Psoas muscle (tissue), 8 donors: Measurements from ENCODE around the gene CLMN. TPM values are rescaled to one million over a fixed set of nuclear protein-coding genes. Genes with fewer than 3 reads are reported as not detected.

Experiments
- ATAC-seq, 4 donors: fragments of 200-7000 bp; cut with Tn5 transposase; one replicate each; pipeline ENCODE4 v1.9.1; 2020; ENCODE audit warnings: moderate library complexity in 3 of 4, mild to moderate bottlenecking in 2 of 4
- DNase-seq, 2 donors: peaks; one replicate each; pipeline ENCODE4 v3.0.0-alpha.2; 2020
- H3K27ac ChIP-seq: fragments of 200-600 bp; one replicate; pipeline ENCODE4 v1.8.0; 2022
- H3K27me3 ChIP-seq, 3 donors: fragments of 200-600 bp in 1 of 3; one replicate each; pipeline versions ENCODE4 v1.6.1 to v1.8.0; 2013 to 2022; ENCODE audit warnings: low read length in 2 of 3, mild to moderate bottlenecking in 2 of 3, moderate library complexity in 1 of 3; ENCODE audit not compliant: insufficient read depth in 3 of 3
- H3K36me3 ChIP-seq, 2 donors: fragments of 200-600 bp in 1 of 2; one replicate each; pipeline versions ENCODE4 v1.6.1 to v1.8.0; 2013 to 2022; ENCODE audit warnings: low read depth in 1 of 2, mild to moderate bottlenecking in 1 of 2, moderate library complexity in 1 of 2; ENCODE audit not compliant: insufficient read depth in 1 of 2
- H3K4me1 ChIP-seq: fragments of 200-600 bp; one replicate; pipeline ENCODE4 v1.8.0; 2022
- H3K4me3 ChIP-seq: fragments of 200-600 bp; one replicate; pipeline ENCODE4 v1.8.0; 2022; ENCODE audit warnings: mild to moderate bottlenecking
- H3K9me3 ChIP-seq: fragments of 200-600 bp; one replicate; pipeline ENCODE4 v1.8.0; 2022
- WGBS, 3 donors: extraction: QIAGEN DNeasy Blood & Tissue Kit; methylation state at CpG; one replicate each; pipeline versions ENCODE4 v1.1.6 to v1.1.7; 2013; 5-methylcytosine and 5-hydroxymethylcytosine counted together
- intact Hi-C, 2 donors: fragments of 100-400 bp; cut with DNase I; formaldehyde crosslinking; loops; one replicate each; pipeline versions ENCODE4 v1.11.0 to v1.14.2; 2022
- polyA plus RNA-seq, 3 donors: library from polyadenylated mRNA; stranded (reverse); fragments of 200-250 nt; gene quantifications; one replicate each; pipeline ENCODE4 v1.2.3, GENCODE V29; 2013
- total RNA-seq, 4 donors: library from RNA; stranded (reverse); fragmentation: NEBNext Ultra II Directional in 2 of 4; extraction: Animal tissue kit (Norgen Biotek cat#: 25700) in 2 of 4; gene quantifications; one replicate each; pipeline versions ENCODE4 v1.2.1 to v1.2.4, GENCODE V29; 2021 to 2023
- TF ChIP-seq, protein P1 (sequence below): fragments of 200-600 bp; IDR thresholded peaks from one replicate; pipeline ENCODE4 v1.8.0; 2022; ENCODE audit warnings: antibody characterized with exemption
- donor health status: healthy with polysubstance abuse.
- donor health status: DM: no; HTN: no; CAD: no; lungs with moderate emphysema.
- donor health status: Bipolar disorder and iron deficiency.
- donor health status: healthy.
- donor health status: DM: yes; HTN: yes; CAD: no.
- donor health status: DM: no; HTN: no; CAD: no.
- donor health status: DM: no; HTN: no; CAD: no.
- donor health status: DM: yes; HTN: yes; CAD: no.

Gene CLMN
- total and polyA plus RNA-seq, 7 donors = 1.7 to 9.6 (median 3.9) TPM

- Histone ChIP-seq H3K27me3 (no peaks in the 10 kb centered on the region), H3K36me3 (no peaks in the 10 kb centered on the region), H3K9me3 (no peaks in the 10 kb centered on the region), H3K4me3 (no peak overlapping the region), H3K27ac (no peak overlapping the region), H3K4me1 (peaks cover 10% of the 10 kb centered on the region)
- TF ChIP-seq, protein P1, sequence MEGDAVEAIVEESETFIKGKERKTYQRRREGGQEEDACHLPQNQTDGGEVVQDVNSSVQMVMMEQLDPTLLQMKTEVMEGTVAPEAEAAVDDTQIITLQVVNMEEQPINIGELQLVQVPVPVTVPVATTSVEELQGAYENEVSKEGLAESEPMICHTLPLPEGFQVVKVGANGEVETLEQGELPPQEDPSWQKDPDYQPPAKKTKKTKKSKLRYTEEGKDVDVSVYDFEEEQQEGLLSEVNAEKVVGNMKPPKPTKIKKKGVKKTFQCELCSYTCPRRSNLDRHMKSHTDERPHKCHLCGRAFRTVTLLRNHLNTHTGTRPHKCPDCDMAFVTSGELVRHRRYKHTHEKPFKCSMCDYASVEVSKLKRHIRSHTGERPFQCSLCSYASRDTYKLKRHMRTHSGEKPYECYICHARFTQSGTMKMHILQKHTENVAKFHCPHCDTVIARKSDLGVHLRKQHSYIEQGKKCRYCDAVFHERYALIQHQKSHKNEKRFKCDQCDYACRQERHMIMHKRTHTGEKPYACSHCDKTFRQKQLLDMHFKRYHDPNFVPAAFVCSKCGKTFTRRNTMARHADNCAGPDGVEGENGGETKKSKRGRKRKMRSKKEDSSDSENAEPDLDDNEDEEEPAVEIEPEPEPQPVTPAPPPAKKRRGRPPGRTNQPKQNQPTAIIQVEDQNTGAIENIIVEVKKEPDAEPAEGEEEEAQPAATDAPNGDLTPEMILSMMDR = no peak
- intact Hi-C loops = loop anchor here in 1 of 2 donors (5.0 kb wide), 1 partner anchor 503 kb away; no protein-coding TSS in a partner anchor
- ATAC-seq (no peak), DNase-seq (no peak)
- WGBS, 3 donors = 90 to 93% (median 92%) methylated on average over 6 of the region's 6 CpGs
These were observed 124.7 kb downstream of the CLMN start for GRCh38 chr14:95195031-95195430.

DNA sequence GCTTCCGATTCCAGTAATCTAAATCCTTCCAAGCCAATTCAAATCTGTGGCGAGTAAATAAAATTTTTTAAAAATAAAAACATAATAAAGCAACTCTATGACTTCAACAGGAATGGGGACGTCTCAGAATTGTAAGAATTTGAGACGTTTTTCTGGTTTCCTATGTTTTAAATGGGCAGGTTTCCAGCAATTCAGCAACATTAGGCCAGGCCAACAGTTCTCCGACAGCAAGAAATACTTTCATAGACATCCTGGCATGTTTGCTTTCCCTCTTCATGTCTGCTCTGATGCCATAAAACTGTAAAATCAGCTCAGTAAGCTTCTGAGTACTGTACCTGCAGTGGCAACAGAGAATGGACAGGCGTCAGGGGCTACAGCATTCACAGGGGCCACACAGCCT lies 126.6 kb downstream of the CLMN start:
- intact Hi-C loops = no loop called here
- TF ChIP-seq, protein P1 = no peak
- Histone ChIP-seq H3K9me3 (peaks cover 5% of the 10 kb centered on the region), H3K27me3 (no peaks in the 10 kb centered on the region), H3K27ac (no peak overlapping the region), H3K4me1 (peaks cover 17% of the 10 kb centered on the region), H3K4me3 (no peak overlapping the region), H3K36me3 (no peaks in the 10 kb centered on the region)
- DNase-seq = no peak
- no peak for ATAC-seq
- 69 to 79% (median 70%) methylated on average over 6 of the region's 6 CpGs for WGBS, 3 donors

GRCh38 chr14:95192311-95192710 lies 127.4 kb downstream of the CLMN start:
- no peak for DNase-seq
- WGBS, 3 donors = 96 to 98% (median 97%) methylated on average over 6 of the region's 6 CpGs
- H3K27ac ChIP-seq = no peak overlapping the region
- TF ChIP-seq, protein P1 = no peak
- no peaks in the 10 kb centered on the region for H3K36me3 ChIP-seq
- no peaks in the 10 kb centered on the region for H3K27me3 ChIP-seq
- H3K4me3 ChIP-seq = no peak overlapping the region
- intact Hi-C loops = no loop called here
- H3K4me1 ChIP-seq = peaks cover 17% of the 10 kb centered on the region
- peaks cover 9% of the 10 kb centered on the region for H3K9me3 ChIP-seq
- ATAC-seq = no peak

- intact Hi-C loops = no loop called here
- 86 to 89% (median 87%) methylated on average over 21 of the region's 21 CpGs for WGBS, 3 donors
- H3K36me3 ChIP-seq = no peaks in the 10 kb centered on the region
- H3K9me3 ChIP-seq = peaks cover 9% of the 10 kb centered on the region
- peak overlapping the region; percentile 19 for H3K27ac ChIP-seq
- no peak for DNase-seq
- no peak overlapping the region for H3K4me3 ChIP-seq
- TF ChIP-seq, protein P1 = no peak
- ATAC-seq = peak in 1 of 4 donors; percentile 29
- H3K27me3 ChIP-seq = no peaks in the 10 kb centered on the region
- H3K4me1 ChIP-seq = peaks cover 17% of the 10 kb centered on the region
These were observed 128.1 kb downstream of the CLMN start for GRCh38 chr14:95191445-95192199.
